NCI-H748 treated with DMSO at 0.1 percent for 48 hours (cell line): Measurements from ENCODE around the gene MBP.

Source experiments
- DNase-seq: peaks from one replicate; lab custom pipeline; 2025; lab: John Stamatoyannopoulos, UW

Gene MBP

GRCh38 chr18:77114415-77115191, 18.0 kb downstream of the MBP start:
- no peak for DNase-seq

DNA sequence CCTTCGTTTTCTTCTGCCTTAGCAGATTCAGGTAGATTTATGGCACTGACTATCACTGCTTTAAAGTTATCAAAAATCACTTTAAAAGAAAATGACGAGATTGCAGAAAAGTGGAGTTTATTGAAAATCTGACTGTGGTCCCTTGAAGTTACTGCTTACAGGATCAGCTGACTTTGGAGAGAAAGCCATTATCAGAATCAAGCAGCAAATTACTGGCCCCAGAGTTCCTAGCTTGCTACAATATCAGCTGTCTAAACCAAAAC, 18.5 kb downstream of the MBP start:
- no peak for DNase-seq

GRCh38 chr18:77113361-77114151, 19.0 kb downstream of the MBP start:
- DNase-seq = no peak

DNA sequence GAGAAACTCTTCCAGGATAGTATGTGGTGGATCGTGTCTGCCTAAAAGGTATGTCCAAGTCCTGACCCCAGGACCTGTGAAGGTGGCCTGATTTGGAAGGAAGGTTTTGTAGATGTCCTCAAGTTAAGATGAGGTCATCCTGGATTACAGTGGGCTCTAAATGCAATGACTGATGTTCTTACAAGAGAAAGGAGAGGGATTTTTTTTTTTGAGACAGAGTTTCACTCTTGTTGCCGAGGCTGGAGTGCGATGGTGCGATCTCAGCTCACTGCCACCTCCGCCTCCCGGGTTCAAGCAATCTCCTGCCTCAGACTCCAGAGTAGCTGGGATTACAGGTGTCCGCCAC, 19.9 kb downstream of the MBP start:
- DNase-seq = no peak

DNA sequence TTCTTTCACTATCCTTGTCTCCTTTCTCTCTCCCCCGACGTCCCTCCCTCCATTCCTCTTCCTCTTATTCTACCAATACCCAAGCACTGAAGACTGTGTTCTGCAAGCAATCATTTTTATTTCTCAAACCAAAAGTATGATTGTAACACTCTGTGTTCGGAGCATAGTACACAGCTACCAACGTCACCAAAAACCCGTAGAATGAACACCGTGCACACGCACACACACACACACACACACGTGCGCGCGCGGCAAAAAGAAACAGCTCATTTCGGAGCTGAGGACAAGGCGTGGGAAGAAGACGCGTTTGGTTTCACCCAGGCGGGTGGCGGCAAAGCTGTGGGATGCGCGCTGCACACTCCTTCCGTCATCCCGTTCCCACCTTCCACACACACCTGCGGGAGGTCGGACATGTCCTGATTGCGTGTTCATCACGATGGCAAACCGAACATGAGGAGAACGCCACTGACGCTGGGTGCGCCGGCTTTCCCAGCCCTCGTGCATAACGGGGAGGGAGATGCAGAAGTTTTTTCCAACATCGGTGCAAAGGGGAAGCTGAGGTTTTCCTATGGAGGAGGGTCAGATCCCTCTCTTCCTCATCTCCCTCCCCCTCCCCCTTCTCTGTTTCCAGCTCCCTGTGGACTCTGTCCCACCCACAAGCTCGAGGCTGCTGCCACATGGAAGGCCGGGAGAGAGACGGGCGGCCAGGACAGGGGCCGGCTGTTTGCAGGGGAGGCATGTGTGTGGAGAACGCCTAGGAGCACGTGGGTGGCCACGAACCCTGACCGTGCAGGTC, 20.4 kb downstream of the MBP start:
- no peak for DNase-seq

- no peak for DNase-seq
These were observed 21.1 kb downstream of the MBP start for GRCh38 chr18:77111449-77111848.

- DNase-seq = no peak
These were observed 21.6 kb downstream of the MBP start for GRCh38 chr18:77110936-77111335.

GRCh38 chr18:77110400-77110799, 22.2 kb downstream of the MBP start:
- no peak for DNase-seq

GRCh38 chr18:77109648-77110019, 22.9 kb downstream of the MBP start:
- no peak for DNase-seq

GRCh38 chr18:77108821-77109647, 23.5 kb downstream of the MBP start:
- no peak for DNase-seq

- no peak for DNase-seq
These were observed 24.4 kb downstream of the MBP start for GRCh38 chr18:77108001-77108692.

DNA sequence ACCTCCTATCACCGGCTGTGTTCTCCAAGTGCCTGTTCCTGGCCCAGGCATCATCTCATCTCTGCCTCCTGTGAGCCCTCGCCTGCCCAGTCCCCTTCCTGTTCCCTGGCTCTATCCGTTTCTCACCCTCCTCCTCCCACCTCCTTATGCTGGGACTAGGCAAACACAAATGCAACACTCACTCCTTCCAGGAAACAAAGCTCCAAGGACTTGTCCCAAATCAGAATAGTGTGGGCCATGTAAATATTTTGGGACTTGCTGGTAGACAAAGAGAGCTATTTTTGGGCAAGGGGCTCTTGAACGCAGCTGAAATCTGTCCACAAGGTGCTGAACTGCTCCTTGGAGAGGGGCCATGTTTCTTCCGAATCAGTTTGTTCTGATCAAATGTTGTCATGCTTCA, 25.3 kb downstream of the MBP start:
- DNase-seq = no peak

DNA sequence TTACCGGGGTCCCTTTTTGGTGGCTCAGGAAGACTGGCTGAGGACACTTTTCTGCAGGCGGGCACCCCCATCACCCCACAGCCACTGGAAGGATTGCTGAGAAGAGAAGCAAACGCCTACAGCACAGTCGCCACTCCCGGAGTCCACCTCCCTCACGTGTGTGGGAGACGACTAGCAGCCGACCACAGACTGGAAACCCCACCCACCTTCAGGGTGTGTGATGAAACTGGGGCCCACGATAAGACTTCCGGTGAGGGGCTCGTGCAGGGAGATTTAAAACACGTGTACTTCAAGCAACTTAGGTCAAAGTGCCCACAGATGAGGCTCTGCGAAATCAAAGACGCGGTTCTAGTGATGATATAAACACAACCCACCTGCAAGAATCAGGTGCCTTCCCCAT, 26.3 kb downstream of the MBP start:
- DNase-seq = no peak

DNA sequence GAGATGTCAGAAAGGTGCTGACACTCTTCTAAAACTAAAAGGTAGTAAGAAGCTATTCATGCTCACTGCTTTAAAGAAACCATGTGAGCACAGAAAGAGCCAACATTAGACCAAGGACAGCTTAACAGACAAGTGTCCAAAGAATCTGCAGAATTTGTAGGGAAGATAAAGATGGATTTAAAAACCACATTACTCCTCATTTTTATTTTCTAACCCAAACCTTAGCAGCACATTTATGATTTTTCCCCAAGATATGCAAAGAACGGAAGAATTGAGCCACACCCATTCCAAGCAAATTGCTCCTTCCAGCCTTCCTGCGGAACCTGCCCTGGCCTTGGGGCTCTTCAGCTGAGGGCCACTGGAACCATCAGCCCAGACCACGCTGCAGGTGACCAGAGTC, 26.9 kb downstream of the MBP start:
- no peak for DNase-seq

GRCh38 chr18:77105028-77105427, 27.6 kb downstream of the MBP start:
- DNase-seq = no peak

DNA sequence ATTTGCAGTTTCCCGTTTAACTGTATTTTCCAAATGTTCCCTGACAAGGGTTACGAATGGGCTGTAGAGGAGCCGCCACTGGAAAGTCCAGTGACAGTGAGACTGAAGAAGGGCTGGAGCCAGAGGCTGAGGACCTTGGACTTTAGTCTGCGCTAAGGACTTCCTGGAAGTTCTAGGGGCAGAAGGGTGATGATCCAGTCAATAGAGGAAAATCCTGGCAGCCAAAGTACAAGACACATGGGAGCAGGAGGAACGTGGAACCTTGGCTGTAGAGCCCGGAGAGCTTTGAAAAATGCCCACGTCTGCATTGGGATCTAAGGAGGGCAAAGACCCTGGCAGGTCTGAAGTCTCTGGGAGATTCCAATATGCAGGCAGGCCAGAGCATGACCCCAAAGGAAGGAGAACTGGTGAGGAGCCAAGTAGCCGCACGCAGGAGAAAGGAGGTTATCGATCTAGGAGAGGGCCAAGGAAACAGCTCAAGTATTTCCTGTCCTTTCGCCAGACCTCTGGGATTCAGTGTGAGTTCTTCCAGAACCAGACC, 28.5 kb downstream of the MBP start:
- no peak for DNase-seq

- no peak for DNase-seq
These were observed 29.3 kb downstream of the MBP start for GRCh38 chr18:77103187-77103850.

GRCh38 chr18:77102259-77103040, 30.1 kb downstream of the MBP start:
- DNase-seq = no peak

DNA sequence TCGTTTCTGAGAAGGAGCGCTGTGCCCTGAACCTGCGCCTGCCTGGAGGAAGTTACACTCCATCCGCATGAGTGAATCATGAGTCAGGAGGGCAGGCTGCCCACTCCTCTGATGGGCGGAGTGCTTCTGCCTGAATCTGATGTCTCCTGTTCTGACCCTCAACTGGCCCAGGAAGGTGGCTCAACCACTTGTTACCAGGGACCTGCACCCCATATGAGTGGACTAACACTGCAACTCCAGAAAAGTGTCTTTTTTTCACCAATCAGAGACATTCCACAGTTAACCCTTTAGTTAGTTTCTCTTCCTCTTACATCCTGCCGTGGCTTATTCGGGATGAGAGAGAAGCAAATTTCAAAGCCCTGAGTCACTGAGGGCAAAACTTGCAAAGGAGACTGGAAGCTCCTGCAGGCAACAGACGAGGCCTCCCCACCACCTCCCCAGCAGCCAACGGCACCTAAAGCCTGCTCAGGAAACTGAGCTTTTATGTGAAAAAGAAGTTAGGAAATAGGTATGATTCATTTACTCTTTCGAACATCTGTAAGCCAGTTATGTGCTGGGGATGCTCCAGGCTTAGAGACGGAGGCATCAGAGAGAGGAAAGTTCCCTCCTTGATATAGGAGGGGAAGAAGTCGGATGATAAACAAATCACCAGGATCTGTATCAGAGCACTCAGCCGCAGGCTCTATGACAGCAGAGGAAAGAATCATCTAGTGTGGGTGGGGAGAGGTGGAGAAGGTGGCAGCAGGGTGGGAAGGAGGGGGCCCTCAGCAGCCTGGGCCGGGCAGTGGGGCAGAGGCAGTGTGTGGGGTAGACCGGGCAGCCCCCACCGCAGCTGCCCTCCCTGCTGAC, 30.9 kb downstream of the MBP start:
- no peak for DNase-seq
